ENCODE measurements around the gene NR5A1.

Gene NR5A1

GRCh38 chr9:124479947-124480620 lies 27.1 kb downstream of the NR5A1 start:
- no peak for DNase-seq

GRCh38 chr9:124479371-124479770 lies 27.8 kb downstream of the NR5A1 start:
- no peak for DNase-seq

- no peak for DNase-seq
Measured at GRCh38 chr9:124478354-124478753, 28.8 kb downstream of the NR5A1 start.

- peak; percentile 35 for DNase-seq
Measured at GRCh38 chr9:124477648-124478285, 29.4 kb downstream of the NR5A1 start.

- DNase-seq: peak; percentile 37
Measured at GRCh38 chr9:124477211-124477647, 30.0 kb downstream of the NR5A1 start.

GRCh38 chr9:124475868-124476690 lies 31.1 kb downstream of the NR5A1 start:
- no peak for DNase-seq

GRCh38 chr9:124475158-124475867 lies 31.9 kb downstream of the NR5A1 start:
- peak; percentile 46 for DNase-seq

- DNase-seq: no peak
Measured at GRCh38 chr9:124474151-124474550, 33.0 kb downstream of the NR5A1 start.

GRCh38 chr9:124473310-124473709 lies 33.9 kb downstream of the NR5A1 start:
- no peak for DNase-seq

GRCh38 chr9:124472770-124473169 lies 34.4 kb downstream of the NR5A1 start:
- no peak for DNase-seq

- no peak for DNase-seq
Measured at GRCh38 chr9:124471761-124472160, 35.4 kb downstream of the NR5A1 start.

- DNase-seq: no peak
Measured at GRCh38 chr9:124470726-124471125, 36.5 kb downstream of the NR5A1 start.

- DNase-seq: no peak
Measured at GRCh38 chr9:124470306-124470705, 36.9 kb downstream of the NR5A1 start.

- DNase-seq: no peak
Measured at GRCh38 chr9:124469011-124469832, 38.0 kb downstream of the NR5A1 start.

- DNase-seq: no peak
Measured at GRCh38 chr9:124468061-124468740, 39.0 kb downstream of the NR5A1 start.

GRCh38 chr9:124467410-124468060 lies 39.7 kb downstream of the NR5A1 start:
- no peak for DNase-seq

- DNase-seq: peak; percentile 62
Measured at GRCh38 chr9:124465736-124466135, 41.5 kb downstream of the NR5A1 start.

- DNase-seq: no peak
Measured at GRCh38 chr9:124462739-124463138, 44.5 kb downstream of the NR5A1 start.

GRCh38 chr9:124458441-124458840 lies 48.8 kb downstream of the NR5A1 start:
- no peak for DNase-seq

- no peak for DNase-seq
Measured at GRCh38 chr9:124457887-124458431, 49.2 kb downstream of the NR5A1 start.
